Neuronal stem cell (in vitro differentiated cells): ENCODE measurements around the gene CASP9.
"Not testable (repeated sequence)": the region's sequence is repeated elsewhere in the genome, so short reads cannot be mapped to it uniquely, and the experiment has no call there.

ENCODE experiments used
- DNase-seq: peaks from one replicate; pipeline ENCODE4 v3.0.0-alpha.2; 2013; ENCODE audit warnings: low spot score
- H2AFZ ChIP-seq: one replicate; pipeline ENCODE4 v1.6.1; 2013; ENCODE audit warnings: mild to moderate bottlenecking, low read length, inconsistent platforms
- H2AK5ac ChIP-seq: 2 replicates; pipeline ENCODE4 v1.6.1; 2013; ENCODE audit warnings: low read depth, mild to moderate bottlenecking, inconsistent platforms, low read length, moderate library complexity, mixed read lengths
- H2BK120ac ChIP-seq: 2 replicates; pipeline ENCODE4 v1.6.1; 2013; ENCODE audit warnings: low read depth, mild to moderate bottlenecking, inconsistent platforms, low read length, moderate library complexity, mixed read lengths
- H2BK12ac ChIP-seq: one replicate; pipeline ENCODE4 v1.6.1; 2013; ENCODE audit warnings: low read length, inconsistent platforms
- H2BK15ac ChIP-seq: 2 replicates; pipeline ENCODE4 v1.6.1; 2013; ENCODE audit warnings: mild to moderate bottlenecking, low read length, inconsistent platforms, mixed read lengths
- H2BK5ac ChIP-seq: one replicate; pipeline ENCODE4 v1.6.1; 2013; ENCODE audit warnings: inconsistent platforms, mild to moderate bottlenecking, low read length, moderate library complexity
- H3K14ac ChIP-seq: one replicate; pipeline ENCODE4 v1.6.1; 2013; ENCODE audit warnings: low read length, inconsistent platforms
- H3K18ac ChIP-seq: 2 replicates; pipeline ENCODE4 v1.6.1; 2013; ENCODE audit warnings: low read length, inconsistent platforms
- H3K23ac ChIP-seq: 2 replicates; pipeline ENCODE4 v1.6.1; 2013; ENCODE audit warnings: low read depth, mild to moderate bottlenecking, mixed read lengths, low read length, inconsistent platforms; ENCODE audit not compliant: poor library complexity
- H3K27ac ChIP-seq: replicated peaks from 3 replicates; pipeline ENCODE4 v1.5.1; 2013; ENCODE audit warnings: low read length, inconsistent platforms
- H3K27me3 ChIP-seq, 3 experiments: 2 replicates each; pipeline ENCODE4 v1.6.1; 2013; ENCODE audit warnings: low read length in 3 of 3, mild to moderate bottlenecking in 2 of 3, inconsistent platforms in 1 of 3, low read depth in 1 of 3, mixed read lengths in 1 of 3, moderate library complexity in 1 of 3; ENCODE audit not compliant: control insufficient read depth in 3 of 3, insufficient read depth in 3 of 3
- H3K36me3 ChIP-seq, 2 donors: replicated peaks in 1 of 2; 2 replicates each; pipeline ENCODE4 v1.6.1; 2013; ENCODE audit warnings: low read length in 2 of 2; ENCODE audit not compliant: control insufficient read depth in 2 of 2, insufficient read depth in 2 of 2
- H3K4ac ChIP-seq: 2 replicates; pipeline ENCODE4 v1.6.1; 2013; ENCODE audit warnings: inconsistent platforms, mild to moderate bottlenecking, low read length, moderate library complexity
- H3K4me1 ChIP-seq, 2 donors: 1 replicate in 1 of 2; 2 replicates in 1 of 2; pipeline ENCODE4 v1.6.1; 2013; ENCODE audit warnings: low read length in 2 of 2, low read depth in 1 of 2; ENCODE audit not compliant: control insufficient read depth in 2 of 2, insufficient read depth in 1 of 2
- H3K4me2 ChIP-seq: one replicate; pipeline ENCODE4 v1.6.1; 2013; ENCODE audit warnings: mild to moderate bottlenecking, low read length, inconsistent platforms; ENCODE audit not compliant: insufficient read depth, poor library complexity, severe bottlenecking
- H3K4me3 ChIP-seq, 2 donors: 2 replicates each; pipeline ENCODE4 v1.5.1; 2013; ENCODE audit warnings: low read length in 2 of 2, mild to moderate bottlenecking in 2 of 2, inconsistent platforms in 1 of 2, moderate library complexity in 1 of 2
- H3K79me1 ChIP-seq: one replicate; pipeline ENCODE4 v1.6.1; 2013; ENCODE audit warnings: low read depth, mild to moderate bottlenecking, inconsistent platforms, low read length, moderate library complexity
- H3K9ac ChIP-seq: one replicate; pipeline ENCODE4 v1.6.1; 2013; ENCODE audit warnings: mild to moderate bottlenecking, low read depth, low read length, inconsistent platforms; ENCODE audit not compliant: poor library complexity
- H3K9me3 ChIP-seq, 2 donors: replicated peaks in 1 of 2; 2 replicates each; pipeline versions ENCODE3 to v1.6.1; 2013; ENCODE audit warnings: low read length in 2 of 2, mild to moderate bottlenecking in 2 of 2, inconsistent platforms in 1 of 2, low read depth in 1 of 2, mixed read lengths in 1 of 2, moderate library complexity in 1 of 2; ENCODE audit not compliant: control insufficient read depth in 2 of 2, insufficient read depth in 1 of 2
- H4K8ac ChIP-seq: one replicate; pipeline ENCODE4 v1.6.1; 2013; ENCODE audit warnings: low read depth, mild to moderate bottlenecking, inconsistent platforms, low read length, moderate library complexity
- H4K91ac ChIP-seq: one replicate; pipeline ENCODE4 v1.6.1; 2013; ENCODE audit warnings: low read length, low read depth, mild to moderate bottlenecking, inconsistent platforms; ENCODE audit not compliant: poor library complexity
- WGBS, 2 donors: extraction: QIAGEN DNeasy Blood & Tissue Kit; methylation state at CpG; one replicate each; pipeline ENCODE4 v1.1.7; 2013; ENCODE audit warnings: missing lambda C conversion rate in 2 of 2, mixed read lengths in 1 of 2; ENCODE audit not compliant: insufficient read length in 2 of 2, insufficient replicate concordance in 1 of 2; ENCODE audit errors: extremely low coverage in 2 of 2; 5-methylcytosine and 5-hydroxymethylcytosine counted together

The CASP9 gene

DNA sequence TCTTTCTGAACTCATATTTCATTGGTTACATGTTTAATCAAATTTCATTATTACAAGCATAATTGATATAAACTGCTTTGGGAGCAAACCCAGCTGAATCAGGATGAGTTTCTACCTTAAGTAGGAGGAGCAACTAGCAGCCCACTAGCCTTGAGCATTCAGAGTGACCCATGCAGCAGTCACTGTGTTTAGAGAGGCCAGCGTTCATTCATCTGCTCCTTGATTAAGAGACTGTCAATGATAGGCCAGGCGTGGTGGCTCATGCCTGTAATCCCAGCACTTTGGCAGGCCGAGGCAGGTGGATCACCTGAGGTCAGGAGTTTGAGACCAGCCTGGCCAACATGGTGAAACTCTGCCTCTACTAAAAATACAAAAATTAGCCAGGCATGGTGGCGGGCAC, 65.6 kb downstream of the CASP9 start:
- H2AK5ac ChIP-seq, H3K27ac ChIP-seq, H2AFZ ChIP-seq, H4K91ac ChIP-seq, H3K14ac ChIP-seq, DNase-seq, H3K23ac ChIP-seq, H3K4me3 ChIP-seq, H3K4ac ChIP-seq, H3K36me3 ChIP-seq, H2BK15ac ChIP-seq, H3K79me1 ChIP-seq, H3K4me2 ChIP-seq, H3K9me3 ChIP-seq, H3K18ac ChIP-seq, H2BK120ac ChIP-seq, H2BK5ac ChIP-seq, H2BK12ac ChIP-seq, H3K4me1 ChIP-seq, H3K9ac ChIP-seq, H4K8ac ChIP-seq: not testable (repeated sequence)
- no CpG with 5 or more reads among the region's 4 CpGs for WGBS, 2 donors
- H3K27me3 ChIP-seq: peaks cover 0 to 19% (median 0%) of the 10 kb centered on the region in 3 experiments

DNA sequence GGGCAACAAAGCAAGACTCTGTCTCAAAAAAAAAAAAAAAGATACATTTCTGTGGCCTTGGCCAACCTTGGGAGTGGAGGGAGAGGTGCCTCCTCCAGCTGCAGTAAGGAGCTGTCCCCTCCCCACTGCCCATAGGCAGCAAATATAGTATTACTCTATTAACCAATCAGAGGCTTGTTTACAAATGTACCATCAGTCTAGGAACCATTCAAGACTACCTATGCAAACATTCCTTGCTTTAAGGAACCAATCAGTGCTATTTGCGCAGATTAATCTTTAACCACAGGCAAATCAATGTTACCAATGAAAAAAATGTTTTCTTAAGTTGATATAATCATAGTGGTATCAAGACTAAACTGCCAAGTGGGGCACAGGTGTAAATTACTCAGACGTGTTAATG, 66.4 kb downstream of the CASP9 start:
- Histone ChIP-seq H3K18ac (no peak overlapping the region), H2AFZ (no peak overlapping the region), H2BK12ac (no peak overlapping the region), H2AK5ac (no peak overlapping the region), H3K9me3 (no peaks in the 10 kb centered on the region), H4K8ac (no peak overlapping the region), H3K4ac (no peak overlapping the region), H3K4me1 (no peaks in the 10 kb centered on the region), H3K36me3 (no peaks in the 10 kb centered on the region), H2BK120ac (no peak overlapping the region), H3K79me1 (no peaks in the 10 kb centered on the region), H3K4me3 (no peak overlapping the region), H4K91ac (no peak overlapping the region), H2BK15ac (no peak overlapping the region), H2BK5ac (no peak overlapping the region), H3K9ac (no peak overlapping the region), H3K27me3 (peaks cover 0 to 14% (median 0%) of the 10 kb centered on the region in 3 experiments), H3K4me2 (no peak overlapping the region), H3K27ac (no peak overlapping the region), H3K23ac (no peak overlapping the region), H3K14ac (no peak overlapping the region)
- WGBS, 2 donors: no CpG with 5 or more reads among the region's 2 CpGs
- DNase-seq: no peak

DNA sequence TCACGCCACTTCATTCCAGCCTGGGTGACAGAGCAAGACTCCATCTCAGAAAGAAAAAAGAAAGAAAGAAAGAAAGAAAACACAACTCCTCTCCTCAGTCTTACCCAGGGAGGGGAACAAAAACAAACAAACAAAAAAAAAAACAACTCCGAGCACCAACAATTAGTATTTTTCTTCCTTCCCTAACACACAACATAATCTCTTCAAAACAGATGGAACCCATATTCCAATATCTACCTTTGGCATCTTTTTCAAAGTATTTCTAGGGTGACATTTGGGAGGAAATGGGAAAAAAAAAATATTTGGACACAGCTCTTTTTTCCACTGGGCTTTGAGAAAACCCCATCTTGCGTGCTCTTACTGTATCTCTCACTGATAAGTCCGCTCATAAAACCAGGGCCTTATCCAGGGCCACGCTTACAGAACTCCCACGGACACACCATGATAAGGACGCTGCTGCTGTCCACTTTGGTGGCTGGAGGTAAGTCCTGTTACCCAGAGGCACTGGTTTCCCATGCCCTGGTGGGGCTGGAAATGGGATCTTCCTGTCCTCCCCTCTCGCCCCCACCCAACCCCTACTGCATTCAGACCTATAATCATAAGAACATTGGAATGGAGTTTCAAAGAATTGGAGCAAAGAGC, 67.6 kb downstream of the CASP9 start, which contains the start of gene CELA2A:
CELA2A (plus strand) TSS at position 420 of the 642 bp plus-strand sequence; CDS start at position 442, 22 bp downstream.
- Histone ChIP-seq H3K14ac (no peak within 1 kb of the TSS), H3K36me3 (no peaks in the 10 kb centered on the region), H2BK120ac (no peak within 1 kb of the TSS), H2BK15ac (no peak within 1 kb of the TSS), H3K27me3 (peaks cover 0 to 14% (median 0%) of the 10 kb centered on the region in 3 experiments), H3K23ac (no peak within 1 kb of the TSS), H3K4me3 (no peak within 1 kb of the TSS), H2AK5ac (no peak within 1 kb of the TSS), H4K8ac (no peak within 1 kb of the TSS), H3K27ac (no peak within 1 kb of the TSS), H3K4me2 (peak within 1 kb of the TSS; percentile 4), H3K4me1 (no peaks in the 10 kb centered on the region), H4K91ac (no peak within 1 kb of the TSS), H3K79me1 (no peaks in the 10 kb centered on the region), H3K4ac (no peak within 1 kb of the TSS), H2AFZ (no peak within 1 kb of the TSS), H3K9me3 (peaks cover 0 to 3% of the 10 kb centered on the region in 2 donors), H3K18ac (no peak within 1 kb of the TSS), H3K9ac (no peak within 1 kb of the TSS), H2BK12ac (no peak within 1 kb of the TSS), H2BK5ac (no peak within 1 kb of the TSS)
- DNase-seq: no peak
- no CpG with 5 or more reads among the region's 8 CpGs for WGBS, 2 donors

DNA sequence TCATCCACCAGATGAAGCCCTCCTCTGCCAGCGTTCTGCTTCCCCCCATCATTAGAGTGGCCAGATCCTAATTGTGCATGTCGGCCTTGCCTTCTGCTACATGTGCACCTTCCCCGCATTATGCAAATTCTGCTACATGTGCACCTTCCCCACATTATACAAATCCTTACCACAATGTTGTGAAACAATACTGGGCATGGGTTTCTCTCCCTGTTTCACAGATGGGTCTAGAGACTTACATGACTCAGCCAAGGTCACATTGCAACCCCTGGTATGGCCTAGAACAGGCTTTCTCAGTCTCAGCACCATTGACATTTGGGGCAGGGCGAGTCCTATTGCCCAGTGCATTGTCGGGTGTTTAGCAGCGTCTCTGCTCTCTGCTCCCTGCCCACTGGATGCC, 68.5 kb downstream of the CASP9 start:
- no peak for DNase-seq
- peaks cover 3 to 4% of the 10 kb centered on the region in 2 donors for H3K9me3 ChIP-seq
- no peak overlapping the region for H3K18ac ChIP-seq
- H3K4ac ChIP-seq: no peak overlapping the region
- no peaks in the 10 kb centered on the region for H3K36me3 ChIP-seq
- no peak overlapping the region for H2BK5ac ChIP-seq
- WGBS, 2 donors: no CpG with 5 or more reads among the region's 6 CpGs
- no peak overlapping the region for H2BK12ac ChIP-seq
- no peaks in the 10 kb centered on the region for H3K79me1 ChIP-seq
- H3K9ac ChIP-seq: no peak overlapping the region
- H3K4me2 ChIP-seq: no peak overlapping the region
- H3K27ac ChIP-seq: no peak overlapping the region
- H3K4me3 ChIP-seq: no peak overlapping the region
- no peak overlapping the region for H4K91ac ChIP-seq
- no peak overlapping the region for H2AFZ ChIP-seq
- H2AK5ac ChIP-seq: no peak overlapping the region
- H4K8ac ChIP-seq: no peak overlapping the region
- no peak overlapping the region for H3K14ac ChIP-seq
- H2BK120ac ChIP-seq: no peak overlapping the region
- no peak overlapping the region for H2BK15ac ChIP-seq
- H3K23ac ChIP-seq: no peak overlapping the region
- H3K4me1 ChIP-seq: no peaks in the 10 kb centered on the region
- peaks cover 0 to 14% (median 0%) of the 10 kb centered on the region in 3 experiments for H3K27me3 ChIP-seq
